GM12878 (cell line): ENCODE data around the gene BCAR3. TPM values are rescaled to one million over a fixed set of nuclear protein-coding genes. Genes with fewer than 3 reads are reported as not detected.

ENCODE experiments used
- ETV6 ChIP-seq, 2 experiments: fragments of 450-650 bp in 1 of 2; IDR thresholded peaks in 1 of 2; conservative IDR thresholded peaks in 1 of 2; 2 replicates each; pipeline ENCODE4 v1.6.1; 2014; ENCODE audit warnings: antibody characterized with exemption in 1 of 2, borderline replicate concordance in 1 of 2, low read depth in 1 of 2, mild to moderate bottlenecking in 1 of 2, moderate library complexity in 1 of 2
- HCFC1 ChIP-seq: fragments of 150-350 bp; IDR thresholded peaks from 2 replicates; pipeline ENCODE4 v1.6.1; 2014; ENCODE audit warnings: low read length
- HDGF ChIP-seq: fragments of 450-650 bp; IDR thresholded peaks from 2 replicates; pipeline ENCODE4 v1.6.1; 2016; ENCODE audit warnings: antibody characterized with exemption
- JUND ChIP-seq: IDR thresholded peaks from 2 replicates; pipeline ENCODE4 v1.6.1; 2012; ENCODE audit warnings: low read depth, mild to moderate bottlenecking, low read length, improper control_type of control experiment, moderate library complexity
- MEF2A ChIP-seq: IDR thresholded peaks from 2 replicates; pipeline ENCODE4 v1.6.1; 2011; ENCODE audit warnings: low read depth, mild to moderate bottlenecking, low read length, moderate library complexity; ENCODE audit not compliant: insufficient read depth
- MLLT1 ChIP-seq: fragments of 450-650 bp; IDR thresholded peaks from 2 replicates; pipeline ENCODE4 v1.6.1; 2016; ENCODE audit warnings: mild to moderate bottlenecking
- MTA2 ChIP-seq: fragments of 450-650 bp; IDR thresholded peaks from 2 replicates; pipeline ENCODE4 v1.6.1; 2016; ENCODE audit warnings: low read depth, mild to moderate bottlenecking, moderate library complexity
- MXI1 ChIP-seq: fragments of 150-350 bp; IDR thresholded peaks from 2 replicates; pipeline ENCODE4 v1.6.1; 2011; ENCODE audit warnings: low read depth, mild to moderate bottlenecking, inconsistent platforms, low read length, improper control_type of control experiment
- NR2F1 ChIP-seq: fragments of 450-650 bp; conservative IDR thresholded peaks from 2 replicates; pipeline ENCODE4 v1.6.1; 2017; ENCODE audit warnings: mild to moderate bottlenecking
- NRF1 ChIP-seq: conservative IDR thresholded peaks from 2 replicates; pipeline ENCODE4 v1.6.1; 2011; ENCODE audit warnings: mild to moderate bottlenecking, low read depth, low read length, improper control_type of control experiment
- PAX5 ChIP-seq: IDR thresholded peaks from 2 replicates; pipeline ENCODE4 v1.6.1; 2011; ENCODE audit warnings: low read depth, low read length, borderline replicate concordance
- RCOR1 ChIP-seq: conservative IDR thresholded peaks from 2 replicates; pipeline ENCODE4 v1.6.1; 2012; ENCODE audit warnings: low read depth, low read length, improper control_type of control experiment
- RELA ChIP-seq: fragments of 450-650 bp; IDR thresholded peaks from 2 replicates; pipeline ENCODE4 v1.8.0; 2014; ENCODE audit warnings: borderline replicate concordance; ENCODE audit not compliant: partially characterized antibody
- SMC3 ChIP-seq: IDR thresholded peaks from 2 replicates; pipeline ENCODE4 v1.6.1; 2011; ENCODE audit warnings: low read length, improper control_type of control experiment, borderline replicate concordance
- SP1 ChIP-seq: IDR thresholded peaks from one replicate; pipeline ENCODE4 v1.6.1; 2011; ENCODE audit warnings: low read depth, low read length
- STAT1 ChIP-seq: fragments of 450-650 bp; conservative IDR thresholded peaks from 2 replicates; pipeline ENCODE4 v1.6.1; 2014; ENCODE audit warnings: antibody characterized with exemption, mild to moderate bottlenecking
- STAT3 ChIP-seq: IDR thresholded peaks from 2 replicates; pipeline ENCODE4 v1.6.1; 2011; ENCODE audit warnings: low read depth, low read length, improper control_type of control experiment
- TARDBP ChIP-seq: IDR thresholded peaks from 2 replicates; pipeline ENCODE4 v1.6.1; 2016; ENCODE audit warnings: borderline replicate concordance
- TCF3 ChIP-seq: IDR thresholded peaks from 2 replicates; pipeline ENCODE4 v1.6.1; 2012; ENCODE audit warnings: low read depth, mild to moderate bottlenecking, low read length, borderline replicate concordance; ENCODE audit not compliant: insufficient read depth
- WRNIP1 ChIP-seq: IDR thresholded peaks from 2 replicates; pipeline ENCODE4 v1.6.1; 2011; ENCODE audit warnings: low read depth, low read length, improper control_type of control experiment, borderline replicate concordance
- ZNF274 ChIP-seq: IDR thresholded peaks from one replicate; pipeline ENCODE4 v1.8.0; 2011; ENCODE audit not compliant: insufficient read length, insufficient read depth
- ZNF687 ChIP-seq: fragments of 450-650 bp; IDR thresholded peaks from 2 replicates; pipeline ENCODE4 v1.6.1; 2017; ENCODE audit warnings: mild to moderate bottlenecking, moderate library complexity
- ZSCAN29 ChIP-seq: fragments of 450-650 bp; IDR thresholded peaks from 2 replicates; pipeline ENCODE4 v1.6.1; 2017; ENCODE audit warnings: mild to moderate bottlenecking, moderate library complexity
- polyA plus RNA-seq, 11 experiments: library from polyadenylated mRNA; depleted of rRNA in 4 of 11; unstranded in 6 of 11; stranded (reverse) in 5 of 11; fragments of >200 nt; fragmentation: Nextera tagmentation in 4 of 11; fragmentation: Illumina TruSeq in 1 of 11; extraction: Ambion mirVana in 4 of 11; extraction: Trizol in 1 of 11; gene quantifications; 1 replicate in 1 of 11; 2 replicates in 10 of 11; pipeline versions ENCODE4 v1.2.1 to v1.2.3, GENCODE V29; 2011 to 2016; ENCODE audit warnings: inconsistent platforms in 2 of 11, missing spikeins in 2 of 11, low read depth in 1 of 11
- total RNA-seq, 4 experiments: library from RNA; depleted of rRNA in 3 of 4; stranded (reverse); fragments of >200 nt in 3 of 4; fragmentation: Illumina TruSeq in 1 of 4; extraction: Trizol in 1 of 4; gene quantifications; 2 replicates each; pipeline versions ENCODE4 v1.2.1 to v1.2.3, GENCODE V29; 2013 to 2021

The BCAR3 gene
- total and polyA plus RNA-seq, 10 of the 15 experiments (the other 5 are each of a cell fraction or from before 2014, with no cell fraction given), result 1.3 to 6.6 (median 1.8) TPM

- 0 out of 2 replicates have a peak, but pooled peaks have one; percentile 28 for TF ChIP-seq JUND
- no peak for TF ChIP-seq SMC3
- no peak for TF ChIP-seq HDGF
- no peak for TF ChIP-seq RCOR1
- peak; percentile 31 for TF ChIP-seq SP1
- no peak for TF ChIP-seq ZSCAN29
- TF ChIP-seq STAT1, result no peak
- TF ChIP-seq HCFC1, result no peak
- no peak for TF ChIP-seq WRNIP1
- peak; percentile 92 for TF ChIP-seq ZNF687
- TF ChIP-seq STAT3, result no peak
- TF ChIP-seq MEF2A, result peak; percentile 55; the same call in 1 of the 2 replicates
- TF ChIP-seq TARDBP, result no peak
- TF ChIP-seq ETV6 (conservative IDR thresholded peaks at IDR 0.05 in 1 of 2, IDR thresholded peaks at IDR 0.05 in 1 of 2; ENCODE audit: borderline replicate concordance in 1 of 2, low read depth in 1 of 2), result peak in 1 of 2 experiments; percentile 96; a peak in 2 of 4 replicates
- TF ChIP-seq PAX5, result peak; percentile 95
- no peak for TF ChIP-seq ZNF274
- TF ChIP-seq MTA2, result peak; percentile 63
- peak; percentile 23; the same call in 1 of the 2 replicates for TF ChIP-seq MXI1
- no peak for TF ChIP-seq RELA
- no peak for TF ChIP-seq TCF3
- no peak for TF ChIP-seq MLLT1
- TF ChIP-seq NR2F1, result peak; percentile 81
- no peak for TF ChIP-seq NRF1
These were observed 11.4 kb upstream of the BCAR3 start (continued) for GRCh38 chr1:93692983-93693591.
